ENCODE data around the gene MARCKS.

GRCh38 chr6:113833537-113833936 lies 23.6 kb upstream of the MARCKS start:
- no peak for TF ChIP-seq CTCF (IDR thresholded peaks at IDR 0.05)
- no peak for TF ChIP-seq EZH2 (IDR thresholded peaks at IDR 0.05)
